GM19328 (cell line): ENCODE data around the gene PTPRO.
"Not testable (repeated sequence)": the region's sequence is repeated elsewhere in the genome, so short reads cannot be mapped to it uniquely, and the experiment has no call there.

ENCODE experiments used
- ATAC-seq: cut with Tn5 transposase; IDR thresholded peaks from one replicate; pipeline ENCODE4 v1.9.1; 2021; ENCODE audit warnings: mild to moderate bottlenecking, moderate library complexity; ENCODE audit not compliant: unreplicated experiment

PTPRO gene

DNA sequence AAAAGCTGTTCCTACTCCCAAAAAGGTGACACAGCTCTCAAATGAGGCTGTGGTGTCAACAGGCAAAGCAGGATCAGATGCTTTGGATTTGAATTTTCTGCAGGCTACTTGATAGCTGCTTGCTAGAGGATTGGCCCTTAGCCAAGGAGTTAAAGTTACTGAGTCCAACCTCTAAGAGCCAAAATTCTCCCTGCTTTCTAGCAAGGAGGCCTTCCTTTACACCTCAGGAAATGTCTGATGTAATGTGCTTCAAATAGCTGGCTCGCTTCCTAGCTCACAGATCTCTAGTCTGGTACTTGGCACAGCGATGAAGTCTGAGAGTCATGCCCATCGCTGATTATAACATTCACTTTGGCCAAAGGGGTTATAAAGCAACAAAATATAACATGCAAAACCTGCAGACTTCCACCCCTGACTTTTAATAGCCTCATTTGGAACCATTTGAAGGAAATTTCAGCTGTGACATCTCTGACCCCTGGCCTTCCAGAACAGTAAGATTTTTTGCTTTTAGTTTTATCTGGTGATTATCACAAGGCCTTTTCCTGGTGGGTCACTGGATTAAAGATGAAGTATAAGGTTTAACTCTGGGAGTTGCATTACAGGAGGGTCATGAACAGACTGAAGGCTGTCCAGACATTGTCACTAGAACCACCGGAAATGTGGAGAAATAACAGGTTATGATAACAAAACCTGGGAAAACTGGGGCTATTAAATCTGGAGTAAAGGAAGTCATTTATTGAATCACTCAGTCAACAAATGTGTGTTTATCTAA is 277.1 kb downstream of the PTPRO start:
- no peak for ATAC-seq

DNA sequence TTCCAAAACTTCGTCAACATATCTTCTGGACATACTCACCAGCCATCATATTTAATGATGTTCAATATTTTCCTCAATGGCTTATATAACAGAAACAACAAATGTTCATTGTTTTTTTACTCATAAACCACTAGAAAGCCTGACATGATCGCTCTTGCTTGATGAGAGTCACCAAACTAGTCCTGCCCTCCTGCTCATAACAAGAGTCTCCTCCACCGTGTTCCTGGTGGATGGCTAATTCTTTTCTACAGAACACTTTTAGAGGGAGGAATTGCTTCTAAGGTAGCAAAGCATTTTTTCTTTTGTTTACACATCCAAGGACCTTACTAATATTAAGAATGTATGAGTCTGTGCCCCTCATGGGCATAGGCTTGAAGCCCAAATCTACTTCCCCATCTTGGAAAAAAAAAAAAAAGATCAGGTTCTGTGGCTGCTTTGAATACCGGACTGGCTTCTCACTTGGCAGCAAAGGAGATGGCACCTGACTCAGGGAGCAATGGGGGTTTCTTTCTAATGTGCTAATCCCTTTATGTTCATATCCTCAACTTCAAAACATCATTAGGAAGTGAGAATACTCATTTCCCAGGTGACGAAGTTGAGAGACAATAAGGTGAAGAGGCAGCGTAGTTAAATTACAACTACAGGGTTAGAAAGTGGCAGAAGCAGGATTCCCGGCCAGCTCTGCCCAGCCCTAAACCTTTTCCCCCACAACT is 278.1 kb downstream of the PTPRO start:
- no peak for ATAC-seq

DNA sequence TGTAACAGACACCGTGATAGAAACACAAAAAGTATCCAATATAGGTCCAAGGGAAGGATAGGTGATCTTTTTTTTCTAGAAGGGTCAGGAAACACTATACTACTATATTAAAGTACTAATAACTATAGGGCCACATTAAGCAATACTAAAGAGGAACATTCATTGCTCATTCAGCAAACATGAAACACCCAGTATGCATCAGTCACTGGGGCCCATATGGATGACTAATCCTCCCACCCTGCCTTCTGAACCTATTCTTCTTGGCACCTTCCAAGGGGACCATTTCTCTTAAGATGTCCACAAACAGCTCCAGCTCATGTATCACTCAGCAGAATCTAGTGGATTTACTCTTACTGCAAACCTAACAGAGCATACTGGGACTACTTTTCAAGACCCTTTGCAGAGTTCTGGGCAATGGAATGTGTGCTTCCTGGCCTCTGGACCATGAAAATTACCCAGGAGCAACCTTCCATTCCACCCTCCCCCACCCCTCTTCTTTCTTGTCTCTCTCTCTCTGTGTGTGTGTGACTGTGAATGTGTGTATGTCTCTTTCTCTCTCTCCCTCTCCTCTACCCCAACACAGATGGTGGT is 279.0 kb downstream of the PTPRO start:
- ATAC-seq: no peak

DNA sequence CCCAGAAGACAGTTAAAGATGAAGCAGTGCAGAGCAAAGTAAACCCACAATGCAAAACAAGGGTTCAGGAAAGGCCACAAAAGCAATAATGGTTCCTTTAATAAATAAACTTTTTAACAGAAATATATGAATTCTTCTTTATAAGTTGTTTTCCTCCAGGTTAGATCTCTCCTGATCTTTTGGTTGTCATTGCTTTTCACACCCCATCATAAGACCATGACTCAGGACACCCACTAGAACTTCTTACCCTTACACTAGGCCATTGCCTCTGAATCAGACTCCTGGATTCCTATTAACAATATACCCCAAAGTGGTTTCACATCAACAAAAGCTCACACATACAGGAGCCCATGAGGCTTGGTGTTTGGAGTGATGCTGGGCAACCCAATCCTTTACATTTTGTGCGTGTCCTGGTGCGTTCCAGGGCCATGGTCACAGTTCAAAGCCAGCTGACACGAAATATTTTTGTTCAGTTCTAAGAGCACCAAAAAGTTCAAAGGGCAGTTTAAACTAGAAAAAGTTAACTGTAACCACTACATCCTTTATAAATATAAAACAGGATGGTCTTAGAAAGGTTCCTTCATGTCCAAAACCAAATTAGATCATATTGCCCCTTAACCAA is 279.9 kb downstream of the PTPRO start:
- no peak for ATAC-seq

DNA sequence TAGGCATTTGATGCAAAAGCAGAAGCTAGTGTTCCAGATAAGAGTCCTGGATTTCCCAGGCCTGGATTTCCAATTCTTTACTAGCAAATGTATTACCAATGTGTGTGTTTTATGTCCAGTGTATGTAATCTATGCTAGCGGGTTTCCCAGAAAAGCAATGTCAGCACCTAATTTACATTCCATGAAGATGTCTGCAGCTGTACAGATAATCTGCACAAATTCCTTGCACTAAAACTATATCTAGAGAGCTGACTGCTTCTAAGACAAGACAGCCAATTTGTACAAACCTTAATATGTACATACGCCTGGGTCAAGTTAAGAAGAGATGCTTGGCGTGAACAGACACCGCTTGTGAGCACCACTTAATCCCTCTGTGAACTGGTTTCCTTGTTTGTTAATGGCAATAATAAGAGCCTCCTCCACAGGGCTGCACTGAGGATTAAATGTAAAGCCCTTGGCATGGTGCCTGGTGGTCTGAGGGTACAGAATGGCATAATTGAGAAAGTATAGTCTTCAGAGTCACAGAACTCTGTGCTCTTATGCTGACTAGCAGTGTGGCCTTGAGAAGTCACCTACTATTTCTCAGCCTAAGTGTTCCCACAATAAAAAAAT is 281.3 kb downstream of the PTPRO start:
- ATAC-seq: no peak

DNA sequence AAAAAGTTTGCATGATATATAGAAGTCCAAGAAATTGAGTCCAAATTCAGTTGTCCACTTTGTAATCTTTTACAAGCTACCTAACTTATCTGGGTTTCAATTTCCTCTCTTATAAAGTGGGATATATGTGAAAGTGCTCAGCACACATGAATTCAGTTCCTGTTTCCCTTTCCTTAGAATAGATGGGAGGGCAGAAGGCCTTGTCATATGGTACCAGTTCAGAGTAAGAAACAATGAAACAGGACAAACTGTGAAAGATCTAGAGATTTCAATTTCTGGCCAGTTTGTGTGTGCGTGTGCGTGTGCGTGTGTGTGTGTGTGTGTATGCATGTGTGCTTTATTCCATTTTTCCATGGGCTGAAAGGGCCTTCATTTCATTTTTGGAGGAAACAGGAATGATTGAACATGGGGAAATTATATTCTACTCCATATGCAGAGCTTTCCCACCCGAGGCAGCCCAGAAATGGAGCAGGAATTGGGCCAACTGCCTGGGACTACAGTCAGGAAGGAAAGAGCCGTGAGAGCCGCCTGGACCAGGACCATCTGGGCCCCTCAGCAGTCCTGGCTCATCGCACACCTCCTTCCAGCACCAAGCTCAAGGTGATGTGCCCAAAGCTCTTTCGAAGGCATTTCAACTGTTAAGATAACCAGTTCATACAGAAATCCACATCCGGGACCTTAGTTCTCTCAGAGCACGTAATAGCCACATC is 283.7 kb downstream of the PTPRO start:
- ATAC-seq: no peak

DNA sequence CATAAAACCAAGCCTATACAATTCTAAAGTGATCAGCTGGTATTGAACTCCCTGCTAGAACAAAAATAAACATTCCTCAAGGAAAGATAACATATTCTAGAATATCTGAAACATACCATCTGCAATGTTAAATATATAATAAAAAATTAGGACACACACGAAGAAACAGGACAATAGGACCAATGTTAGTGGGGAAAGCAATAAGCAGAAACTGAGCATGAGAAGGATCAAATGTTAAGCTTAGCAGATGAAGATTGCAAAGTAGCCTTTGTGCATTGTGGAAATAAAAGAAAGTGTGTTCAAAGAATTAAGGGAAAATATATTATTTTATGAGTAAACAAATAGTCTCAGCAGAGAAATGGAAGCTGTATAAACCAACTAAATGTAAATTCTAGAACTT is 286.1 kb downstream of the PTPRO start:
- ATAC-seq: no peak

DNA sequence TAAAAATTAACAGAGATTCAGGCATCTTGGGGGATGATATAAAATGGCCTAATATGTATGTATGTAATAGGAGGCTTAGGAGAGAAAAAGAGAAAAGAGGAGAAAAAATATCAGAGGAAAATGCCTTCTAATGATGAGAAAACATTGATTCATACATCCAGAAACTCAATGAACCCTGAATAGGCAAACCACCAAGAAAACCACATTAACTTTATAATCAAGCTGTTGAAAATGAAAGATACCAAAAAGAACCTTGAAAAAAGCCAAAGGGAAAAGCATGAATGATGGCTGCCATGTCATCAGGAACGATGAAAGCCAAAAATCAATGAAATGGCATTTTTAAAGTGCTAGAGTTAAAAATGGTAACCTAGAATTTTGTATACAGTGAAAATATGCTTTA is 286.6 kb downstream of the PTPRO start:
- ATAC-seq: no peak

DNA sequence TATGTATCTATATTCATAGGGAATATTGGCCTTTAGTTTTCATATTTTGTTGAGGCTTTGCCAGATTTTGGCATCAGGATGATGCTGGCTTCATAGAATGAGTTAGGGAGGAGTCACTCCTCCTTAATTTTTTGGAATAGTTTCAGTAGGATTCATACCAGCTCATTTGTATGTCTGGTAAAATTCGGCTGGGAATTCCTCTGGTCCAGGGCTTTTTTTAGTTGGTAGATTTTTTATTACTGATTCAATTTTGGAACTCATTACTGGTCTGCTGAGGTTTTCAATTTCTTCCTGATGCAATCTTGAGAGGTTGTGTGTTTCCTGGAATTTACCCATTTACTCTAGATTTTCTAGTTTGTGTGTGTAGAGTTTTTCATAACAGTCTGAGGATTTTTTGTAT is 291.7 kb downstream of the PTPRO start:
- no peak for ATAC-seq

DNA sequence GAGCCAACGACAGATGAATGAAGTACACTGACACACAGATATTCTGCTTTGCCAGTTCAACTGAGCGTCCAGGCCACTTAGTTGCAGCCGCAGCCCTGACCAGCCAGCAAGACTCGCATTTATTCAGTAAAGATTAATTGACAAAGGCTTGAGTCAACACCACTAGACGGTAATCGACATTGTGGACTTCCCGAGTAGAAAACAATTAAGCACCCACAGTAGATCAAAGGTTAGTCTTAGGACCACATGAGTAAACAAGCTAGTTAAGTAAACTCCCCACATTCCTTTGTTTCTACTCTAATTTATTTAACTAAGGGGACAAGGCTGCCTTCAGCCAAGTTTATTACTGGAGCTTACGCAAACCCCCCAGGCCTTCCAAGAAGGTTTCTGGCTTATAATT is 294.2 kb downstream of the PTPRO start:
- ATAC-seq: not testable (repeated sequence)

DNA sequence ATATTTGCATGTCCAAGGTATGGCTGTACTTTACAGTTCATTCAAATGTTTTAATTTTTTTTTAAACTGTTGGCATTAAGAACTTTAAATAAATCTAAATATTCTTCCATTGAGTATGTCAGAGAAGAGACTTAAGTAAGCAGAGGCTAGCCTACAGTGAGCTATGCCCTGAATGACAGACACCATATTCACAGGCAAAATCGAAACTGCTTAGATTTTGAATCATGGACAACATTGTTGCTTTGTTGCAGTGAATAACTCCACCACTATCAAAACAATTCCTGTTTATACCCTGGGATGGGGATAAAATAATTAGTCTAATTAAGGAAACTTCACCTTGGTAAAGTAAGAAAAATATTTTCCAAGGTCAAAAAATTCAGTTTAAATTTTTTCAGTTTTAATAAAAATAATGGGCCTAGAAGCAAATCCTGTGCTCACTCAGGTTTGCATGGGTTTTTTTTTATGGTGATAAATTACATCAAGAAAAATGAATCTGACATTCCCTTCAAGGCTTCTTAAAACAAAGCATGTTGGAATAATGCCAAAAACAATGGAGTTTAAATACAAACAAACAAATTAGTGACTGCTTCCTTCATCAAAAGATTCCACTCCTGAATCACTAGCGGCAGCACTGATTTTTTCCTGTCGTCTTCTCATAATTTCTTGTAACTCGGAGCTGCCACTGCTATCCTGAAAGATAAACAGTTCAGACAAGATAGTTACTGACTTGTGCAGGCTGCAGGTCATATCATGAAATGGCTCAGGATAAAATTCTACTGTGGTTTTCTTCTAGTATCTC is 298.6 kb downstream of the PTPRO start:
- ATAC-seq: no peak

DNA sequence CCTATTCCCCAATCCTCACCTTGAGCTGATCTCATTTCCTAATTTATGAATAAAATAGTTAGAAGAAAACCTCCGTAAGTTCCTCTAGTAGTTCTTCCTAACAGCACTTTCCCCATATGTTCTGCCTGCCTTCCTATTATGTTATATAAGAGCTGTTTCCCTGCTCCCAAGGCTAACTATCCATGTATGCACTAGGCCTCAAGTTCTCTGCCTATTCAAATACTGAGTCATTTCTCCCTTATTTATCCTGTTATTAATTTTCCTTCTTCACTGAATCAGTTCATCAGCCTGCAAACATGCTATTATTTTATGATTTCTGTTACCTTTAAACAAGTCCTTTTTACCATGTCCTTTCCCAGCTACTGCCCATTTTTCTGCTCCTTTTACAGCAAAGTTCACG is 302.8 kb downstream of the PTPRO start:
- no peak for ATAC-seq

DNA sequence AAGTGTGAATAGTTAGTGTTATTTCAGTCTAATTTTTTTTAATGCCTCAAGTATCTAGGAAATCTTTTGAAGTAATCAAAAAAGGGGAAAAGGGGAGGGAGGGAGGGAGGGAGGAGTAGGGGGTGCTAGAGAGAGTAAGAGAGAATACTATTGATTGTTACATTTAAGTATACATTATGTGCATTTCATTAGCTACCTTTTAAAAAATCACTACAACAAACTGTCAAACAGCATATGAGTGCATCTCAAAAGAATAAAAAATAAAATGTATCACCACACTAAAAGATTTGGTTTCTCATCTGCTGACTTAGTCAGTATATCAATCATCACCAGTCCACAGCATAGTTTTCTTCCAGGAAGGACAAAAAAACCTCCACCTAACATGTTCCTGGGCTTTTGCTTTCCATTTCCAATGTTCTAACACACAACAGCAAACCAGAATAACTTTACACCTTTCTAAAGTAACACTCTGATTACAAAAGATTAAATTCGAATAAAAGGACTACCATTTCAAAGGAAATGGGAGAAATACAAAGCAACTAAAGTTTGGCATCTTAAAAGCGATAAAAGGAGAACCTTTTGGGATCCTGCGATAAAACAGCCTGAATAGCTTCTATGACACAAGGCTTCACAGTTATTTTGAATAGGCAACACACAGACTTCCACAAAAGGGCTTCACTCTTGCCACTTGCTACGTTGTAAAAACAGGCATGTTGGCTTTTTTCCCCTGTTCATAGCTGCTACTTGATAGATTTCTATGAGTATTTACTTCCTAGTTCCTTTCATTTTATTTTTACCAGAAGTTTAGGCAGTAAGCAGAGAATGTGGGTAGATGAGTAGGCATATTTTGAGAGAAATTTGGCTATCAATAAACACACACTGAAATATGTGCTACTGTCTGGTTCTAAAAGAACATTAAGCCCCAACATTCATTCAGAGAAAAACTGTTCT is 306.0 kb downstream of the PTPRO start:
- no peak for ATAC-seq

DNA sequence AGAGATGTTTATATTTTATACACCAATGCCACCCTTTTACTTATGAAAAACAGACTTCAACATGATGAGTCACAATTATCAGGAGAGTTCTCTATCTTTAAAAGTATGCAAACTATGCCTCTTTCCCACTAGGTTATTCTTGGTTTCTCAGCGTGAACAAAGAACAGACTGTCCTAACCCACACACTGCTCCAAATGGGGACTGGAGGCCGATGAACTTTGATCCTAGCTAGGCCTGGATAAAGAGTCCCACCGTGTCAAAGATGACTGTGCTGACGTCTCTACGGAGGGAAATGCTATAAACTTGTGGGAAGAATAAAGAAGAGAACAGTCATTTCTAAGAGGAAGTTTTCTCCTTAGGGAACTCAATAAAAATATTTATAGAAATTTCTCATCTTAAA is 306.8 kb downstream of the PTPRO start:
- peak; percentile 63 for ATAC-seq

DNA sequence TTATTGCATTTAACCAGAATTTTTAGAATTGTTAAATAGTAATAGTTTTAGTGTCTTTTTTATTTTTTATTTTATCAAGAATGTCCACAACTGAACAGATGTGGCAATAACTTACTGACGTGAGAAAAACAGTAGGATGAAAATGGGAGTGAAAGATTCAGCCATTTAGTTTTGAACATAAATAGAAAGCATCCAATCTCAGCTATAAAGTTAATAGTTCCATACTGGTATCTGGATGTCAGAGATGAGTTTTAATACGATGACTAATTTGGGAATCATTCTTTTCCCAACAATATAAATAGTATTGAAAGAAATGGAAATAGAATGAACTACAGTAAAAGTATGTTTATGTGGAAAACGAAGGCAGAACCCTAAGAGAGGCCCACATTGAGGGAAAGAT is 307.5 kb downstream of the PTPRO start:
- no peak for ATAC-seq

DNA sequence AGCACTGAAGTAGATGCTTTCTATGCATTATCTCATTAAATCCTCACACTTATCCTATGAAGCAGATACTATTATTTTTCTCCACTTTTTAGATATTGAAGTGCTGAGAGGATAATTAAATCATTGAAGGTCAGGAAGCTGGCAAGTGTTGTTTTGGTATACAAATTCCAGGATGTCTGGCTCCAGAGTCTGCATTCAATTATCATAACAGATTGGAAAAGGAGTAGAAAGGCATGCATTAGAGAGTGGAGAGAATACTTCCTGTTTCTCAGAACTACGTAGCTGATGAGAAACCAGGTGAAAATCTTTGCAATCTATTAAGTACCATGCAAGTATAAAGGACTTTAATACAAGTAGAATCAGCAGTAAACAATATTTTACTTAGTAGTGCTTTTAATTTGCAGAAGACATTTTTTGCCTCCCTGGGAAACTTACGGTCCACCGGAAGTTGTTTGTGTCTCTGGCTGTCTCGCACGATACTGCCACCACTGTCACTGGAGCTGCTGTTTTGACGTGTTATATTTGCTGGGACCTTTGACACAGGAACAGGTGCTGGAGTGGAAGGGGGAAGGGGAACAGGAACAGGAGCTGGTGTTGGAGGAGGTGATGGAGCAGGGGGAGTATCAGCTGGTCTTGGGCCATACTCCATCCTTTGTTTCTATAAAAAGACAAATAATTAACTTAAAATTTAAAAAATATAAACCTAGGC is 308.9 kb downstream of the PTPRO start:
- no peak for ATAC-seq

DNA sequence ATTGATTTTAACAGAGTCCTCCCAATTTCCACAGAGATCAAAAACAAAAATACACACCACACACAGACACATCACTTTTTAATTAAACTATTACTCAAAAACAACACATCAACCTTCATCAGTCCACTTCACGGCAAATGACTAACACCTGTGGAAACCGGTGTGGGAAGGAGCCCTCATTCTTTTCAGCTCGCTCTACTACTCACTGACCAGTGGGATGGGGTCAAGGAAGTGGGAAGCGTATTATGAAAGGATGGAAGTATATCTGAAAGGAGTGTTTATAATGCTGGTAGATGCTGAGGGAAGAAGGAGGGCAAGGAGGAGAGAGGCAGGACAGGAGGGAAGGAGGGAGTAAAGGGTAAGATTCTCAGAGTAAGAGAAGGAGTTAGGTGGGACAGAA is 310.4 kb downstream of the PTPRO start:
- ATAC-seq: no peak

DNA sequence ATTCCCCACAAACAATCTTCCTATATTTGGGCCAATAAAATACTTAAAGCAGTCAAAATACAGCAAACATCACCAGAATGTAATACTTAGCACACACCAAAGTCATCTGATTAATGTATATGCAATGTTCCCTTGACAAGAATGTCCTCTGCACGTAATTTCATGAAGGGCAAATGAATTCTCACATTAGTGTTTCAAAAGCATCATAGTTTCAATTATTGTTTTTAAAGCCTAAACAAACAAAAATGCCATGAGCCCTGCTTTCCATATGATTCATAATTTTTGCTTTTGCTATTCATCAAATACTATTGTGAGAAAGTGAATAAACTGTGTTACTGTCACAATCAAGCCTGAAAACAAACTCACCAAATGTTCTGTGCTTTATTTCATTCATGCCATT is 310.9 kb downstream of the PTPRO start:
- ATAC-seq: no peak
